ENCODE data around the gene SHTN1. TPM values are rescaled to one million over a fixed set of nuclear protein-coding genes. Genes with fewer than 3 reads are reported as not detected.

Gene SHTN1
- total and polyA plus RNA-seq, 2 donors (not counting 1 experiment from before 2014, with no cell fraction given) = 0.06 to 0.34 TPM

DNA sequence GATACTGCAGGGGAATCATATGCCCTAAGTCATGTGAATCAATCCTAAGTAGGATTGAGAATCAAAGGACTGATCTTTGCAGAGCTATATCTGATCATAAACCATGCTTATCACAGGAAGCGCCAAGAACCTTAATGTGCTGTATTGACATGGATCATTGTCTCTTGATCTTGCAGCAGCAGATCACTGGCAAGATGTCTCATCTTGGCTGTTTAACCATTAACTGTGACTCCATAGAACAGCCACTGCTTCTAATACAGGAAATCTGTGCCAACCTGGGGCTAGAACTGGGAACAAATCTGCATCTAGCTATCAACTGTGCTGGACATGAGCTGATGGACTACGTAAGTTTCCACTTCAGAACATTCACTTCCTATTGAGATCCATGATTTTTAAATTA lies 134.0 kb downstream of the SHTN1 start:
- Histone ChIP-seq H3K9me3 (ENCODE audit: control extremely low read depth in 1 of 3, control insufficient read depth in 2 of 3, insufficient read depth in 1 of 3, low read length in 2 of 3) (no peaks in the 10 kb centered on the region), H3K4me1 (ENCODE audit: control insufficient read depth in 2 of 2, insufficient read depth in 2 of 2, low read length in 2 of 2) (no peaks in the 10 kb centered on the region), H3K4me2 (replicated peaks; ENCODE audit: low read depth, low read length, poor library complexity, severe bottlenecking) (no peak overlapping the region), H3K36me3 (replicated peaks in 1 of 2; ENCODE audit: control extremely low read depth in 1 of 2, control insufficient read depth in 1 of 2, extremely low read depth in 1 of 2, insufficient read depth in 2 of 2, low read length in 1 of 2) (no peaks in the 10 kb centered on the region), H4K20me1 (ENCODE audit: control insufficient read depth, insufficient read depth, low read length, poor library complexity, severe bottlenecking) (no peaks in the 10 kb centered on the region), H3K9ac (ENCODE audit: low read length) (no peak overlapping the region), H2AFZ (ENCODE audit: insufficient read depth, low read depth, low read length, poor library complexity, severe bottlenecking) (no peak overlapping the region), H3K4me3 (ENCODE audit: control extremely low read depth in 1 of 5, extremely low read depth in 1 of 5, insufficient read depth in 1 of 5, low read depth in 2 of 5, low read length in 4 of 5) (no peak overlapping the region), H3K27me3 (replicated peaks in 1 of 4; ENCODE audit: control extremely low read depth in 1 of 4, control insufficient read depth in 3 of 4, insufficient read depth in 4 of 4, low read length in 3 of 4) (no peaks in the 10 kb centered on the region), H3K27ac (ENCODE audit: low read length in 2 of 2) (no peak overlapping the region), H3K79me2 (ENCODE audit: control insufficient read depth, insufficient read depth, low read length) (no peaks in the 10 kb centered on the region)
- POLR2A ChIA-PET = no interaction called here
- intact Hi-C loops (cut with micrococcal nuclease) = no loop called here
- WGBS (ENCODE audit: insufficient coverage) = 100% methylated on average over 1 of the region's 2 CpGs
- TF ChIP-seq, protein P1, sequence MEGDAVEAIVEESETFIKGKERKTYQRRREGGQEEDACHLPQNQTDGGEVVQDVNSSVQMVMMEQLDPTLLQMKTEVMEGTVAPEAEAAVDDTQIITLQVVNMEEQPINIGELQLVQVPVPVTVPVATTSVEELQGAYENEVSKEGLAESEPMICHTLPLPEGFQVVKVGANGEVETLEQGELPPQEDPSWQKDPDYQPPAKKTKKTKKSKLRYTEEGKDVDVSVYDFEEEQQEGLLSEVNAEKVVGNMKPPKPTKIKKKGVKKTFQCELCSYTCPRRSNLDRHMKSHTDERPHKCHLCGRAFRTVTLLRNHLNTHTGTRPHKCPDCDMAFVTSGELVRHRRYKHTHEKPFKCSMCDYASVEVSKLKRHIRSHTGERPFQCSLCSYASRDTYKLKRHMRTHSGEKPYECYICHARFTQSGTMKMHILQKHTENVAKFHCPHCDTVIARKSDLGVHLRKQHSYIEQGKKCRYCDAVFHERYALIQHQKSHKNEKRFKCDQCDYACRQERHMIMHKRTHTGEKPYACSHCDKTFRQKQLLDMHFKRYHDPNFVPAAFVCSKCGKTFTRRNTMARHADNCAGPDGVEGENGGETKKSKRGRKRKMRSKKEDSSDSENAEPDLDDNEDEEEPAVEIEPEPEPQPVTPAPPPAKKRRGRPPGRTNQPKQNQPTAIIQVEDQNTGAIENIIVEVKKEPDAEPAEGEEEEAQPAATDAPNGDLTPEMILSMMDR (IDR thresholded peaks at IDR 0.05) = no peak
- TF ChIP-seq EZH2 (IDR thresholded peaks at IDR 0.05; ENCODE audit: borderline replicate concordance, insufficient read depth, low read depth, low read length, poor library complexity, severe bottlenecking) = no peak
- no peak for ATAC-seq (ENCODE audit: low read depth)
- Mint-ChIP-seq H3K4me1 (no peaks in the 10 kb centered on the region), H3K27me3 (peaks cover 4% of the 10 kb centered on the region), H3K4me3 (no peak overlapping the region), H3K9me3 (ENCODE audit: insufficient read depth) (peaks cover 4% of the 10 kb centered on the region), H3K27ac (no peak overlapping the region)
- CTCF ChIA-PET = no interaction called here
- no peak for DNase-seq

DNA sequence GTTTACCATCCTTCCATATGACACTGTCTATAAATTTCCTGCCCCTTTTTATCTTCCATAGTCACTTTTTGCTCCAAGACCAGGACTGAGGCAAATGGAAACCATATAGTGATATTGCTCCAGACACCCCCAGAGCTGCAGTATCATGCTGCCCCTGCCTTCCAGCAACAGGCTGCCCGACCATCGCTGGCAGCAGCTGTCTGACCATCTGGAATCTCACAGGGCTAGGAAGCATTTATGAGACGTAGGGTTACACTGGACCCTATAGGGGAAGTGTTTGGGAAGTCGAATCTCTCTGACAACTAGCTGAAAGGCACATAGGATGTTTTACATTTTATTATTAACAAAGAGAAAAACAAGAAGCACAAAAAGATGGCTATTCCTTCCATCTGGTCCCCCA lies 136.3 kb downstream of the SHTN1 start:
- H3K9ac ChIP-seq (ENCODE audit: low read length) = no peak overlapping the region
- peaks cover 4% of the 10 kb centered on the region for H3K27me3 Mint-ChIP-seq
- no peaks in the 10 kb centered on the region for H4K20me1 ChIP-seq (ENCODE audit: control insufficient read depth, insufficient read depth, low read length, poor library complexity, severe bottlenecking)
- no peaks in the 10 kb centered on the region for H3K9me3 ChIP-seq (ENCODE audit: control extremely low read depth in 1 of 3, control insufficient read depth in 2 of 3, insufficient read depth in 1 of 3, low read length in 2 of 3)
- ChIA-PET POLR2A (no interaction called here), CTCF (no interaction called here)
- no peaks in the 10 kb centered on the region for H3K27me3 ChIP-seq (replicated peaks in 1 of 4; ENCODE audit: control extremely low read depth in 1 of 4, control insufficient read depth in 3 of 4, insufficient read depth in 4 of 4, low read length in 3 of 4)
- H3K9me3 Mint-ChIP-seq (ENCODE audit: insufficient read depth) = peaks cover 4% of the 10 kb centered on the region
- no peak overlapping the region for H3K4me2 ChIP-seq (replicated peaks; ENCODE audit: low read depth, low read length, poor library complexity, severe bottlenecking)
- no peaks in the 10 kb centered on the region for H3K4me1 Mint-ChIP-seq
- no peak overlapping the region for H3K27ac Mint-ChIP-seq
- no peak for DNase-seq
- H3K4me1 ChIP-seq (ENCODE audit: control insufficient read depth in 2 of 2, insufficient read depth in 2 of 2, low read length in 2 of 2) = no peaks in the 10 kb centered on the region
- H3K79me2 ChIP-seq (ENCODE audit: control insufficient read depth, insufficient read depth, low read length) = no peaks in the 10 kb centered on the region
- no peaks in the 10 kb centered on the region for H3K36me3 ChIP-seq (replicated peaks in 1 of 2; ENCODE audit: control extremely low read depth in 1 of 2, control insufficient read depth in 1 of 2, extremely low read depth in 1 of 2, insufficient read depth in 2 of 2, low read length in 1 of 2)
- H3K4me3 Mint-ChIP-seq = no peak overlapping the region
- no peak overlapping the region for H3K27ac ChIP-seq (ENCODE audit: low read length in 2 of 2)
- no peak overlapping the region for H2AFZ ChIP-seq (ENCODE audit: insufficient read depth, low read depth, low read length, poor library complexity, severe bottlenecking)
- intact Hi-C loops (cut with micrococcal nuclease) = no loop called here
- TF ChIP-seq EZH2 (IDR thresholded peaks at IDR 0.05; ENCODE audit: borderline replicate concordance, insufficient read depth, low read depth, low read length, poor library complexity, severe bottlenecking) = no peak
- TF ChIP-seq, protein P1 (IDR thresholded peaks at IDR 0.05) = no peak
- WGBS (ENCODE audit: insufficient coverage) = 80% methylated on average over 2 of the region's 4 CpGs
- ATAC-seq (ENCODE audit: low read depth) = no peak
- no peak overlapping the region for H3K4me3 ChIP-seq (ENCODE audit: control extremely low read depth in 1 of 5, extremely low read depth in 1 of 5, insufficient read depth in 1 of 5, low read depth in 2 of 5, low read length in 4 of 5)

All from B cell (primary cell).